ENCODE data around the gene ST3GAL6. TPM values are rescaled to one million over a fixed set of nuclear protein-coding genes. Genes with fewer than 3 reads are reported as not detected.

Gene ST3GAL6
- total RNA-seq, 5 donors from 2014 or later (not counting 1 experiment from before 2014, with no cell fraction given): 0.55 to 1.0 (median 0.55) TPM; not detected in 2

DNA sequence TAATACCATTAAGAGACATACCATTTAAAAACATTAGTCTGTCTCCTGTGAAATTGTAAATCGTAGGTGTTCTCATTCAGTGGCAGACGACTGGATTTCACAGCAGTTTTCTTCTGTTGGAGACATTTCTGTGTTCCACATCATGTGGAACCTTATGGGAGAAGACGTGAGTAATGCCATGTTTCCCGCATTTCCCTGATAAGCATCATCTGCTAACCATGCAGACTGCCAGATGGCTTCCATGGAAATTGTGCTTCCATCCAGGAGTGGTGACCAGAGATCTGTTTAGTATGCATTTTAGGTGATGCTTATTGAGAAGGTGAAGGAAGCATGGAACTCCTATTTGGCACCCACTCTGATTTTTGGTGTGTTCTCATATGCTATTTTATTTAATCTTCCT, 28.4 kb upstream of the ST3GAL6 start:
- Histone ChIP-seq H3K36me3 (ENCODE audit: control insufficient read depth in 2 of 2, extremely low read depth in 1 of 2, insufficient read depth in 1 of 2, low read length in 1 of 2) (no peaks in the 10 kb centered on the region), H3K4me3 (ENCODE audit: control insufficient read depth in 1 of 2, extremely low read depth in 1 of 2, low read length in 1 of 2) (no peak overlapping the region), H3K4me1 (ENCODE audit: control insufficient read depth in 1 of 2, extremely low read depth in 1 of 2, insufficient read depth in 2 of 2, low read length in 2 of 2) (peaks cover 7 to 21% of the 10 kb centered on the region in 2 experiments), H3K27ac (ENCODE audit: low read length) (no peak overlapping the region), H3K27me3 (replicated peaks in 1 of 2; ENCODE audit: control insufficient read depth in 2 of 2, extremely low read depth in 1 of 2, insufficient read depth in 2 of 2, low read length in 1 of 2) (peaks cover 0 to 33% of the 10 kb centered on the region in 2 experiments), H3K9me3 (no peaks in the 10 kb centered on the region)
- Mint-ChIP-seq H3K9me3 (no peaks in the 10 kb centered on the region), H3K27me3 (peaks cover 55 to 63% of the 10 kb centered on the region in 2 donors), H3K27ac (no peak overlapping the region), H3K4me3 (peak overlapping the region in 1 of 3 donors; percentile 83), H3K4me1 (peaks cover 15 to 20% (median 18%) of the 10 kb centered on the region in 3 donors), H3K36me3 (no peaks in the 10 kb centered on the region)
- CTCF ChIA-PET: no interaction called here
- POLR2A ChIA-PET: no interaction called here
- 87% methylated on average over 3 of the region's 4 CpGs for WGBS (ENCODE audit: insufficient coverage)
- ATAC-seq (replicated peaks in 1 of 4) (no peak), DNase-seq (no peak)

DNA sequence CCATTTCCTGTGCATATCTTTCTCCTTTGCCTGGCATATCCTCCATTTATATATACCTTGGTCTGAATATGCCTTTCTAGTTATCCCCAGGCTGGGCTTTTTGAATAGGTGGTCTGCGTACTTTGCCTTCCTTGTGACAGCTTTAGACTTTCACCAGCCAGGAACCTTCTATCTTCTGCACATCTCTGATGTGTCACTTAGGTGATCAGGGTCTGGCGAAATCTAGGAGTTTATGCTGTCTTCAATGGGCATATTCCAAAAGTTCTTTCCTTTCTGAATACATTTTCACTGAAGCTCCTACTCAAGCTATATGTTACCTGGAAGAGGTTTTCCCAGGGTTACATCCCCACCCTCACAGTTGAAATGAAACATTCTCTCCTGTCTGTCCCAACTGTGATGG, 27.8 kb upstream of the ST3GAL6 start:
- H3K36me3 Mint-ChIP-seq: no peaks in the 10 kb centered on the region
- H3K9me3 ChIP-seq: no peaks in the 10 kb centered on the region
- CTCF ChIA-PET: no interaction called here
- H3K9me3 Mint-ChIP-seq: no peaks in the 10 kb centered on the region
- no peak overlapping the region for H3K4me3 Mint-ChIP-seq
- peaks cover 7 to 21% of the 10 kb centered on the region in 2 experiments for H3K4me1 ChIP-seq (ENCODE audit: control insufficient read depth in 1 of 2, extremely low read depth in 1 of 2, insufficient read depth in 2 of 2, low read length in 2 of 2)
- H3K27me3 Mint-ChIP-seq: peaks cover 56 to 63% of the 10 kb centered on the region in 2 donors
- H3K4me3 ChIP-seq (ENCODE audit: control insufficient read depth in 1 of 2, extremely low read depth in 1 of 2, low read length in 1 of 2): no peak overlapping the region
- no peak for DNase-seq
- no peaks in the 10 kb centered on the region for H3K36me3 ChIP-seq (ENCODE audit: control insufficient read depth in 2 of 2, extremely low read depth in 1 of 2, insufficient read depth in 1 of 2, low read length in 1 of 2)
- POLR2A ChIA-PET: no interaction called here
- no peak overlapping the region for H3K27ac ChIP-seq (ENCODE audit: low read length)
- peaks cover 0 to 33% of the 10 kb centered on the region in 2 experiments for H3K27me3 ChIP-seq (replicated peaks in 1 of 2; ENCODE audit: control insufficient read depth in 2 of 2, extremely low read depth in 1 of 2, insufficient read depth in 2 of 2, low read length in 1 of 2)
- no peak overlapping the region for H3K27ac Mint-ChIP-seq
- no peak for ATAC-seq (replicated peaks in 1 of 4)
- no CpG with 5 or more reads among the region's 2 CpGs for WGBS (ENCODE audit: insufficient coverage)
- H3K4me1 Mint-ChIP-seq: peaks cover 15 to 20% (median 18%) of the 10 kb centered on the region in 3 donors

DNA sequence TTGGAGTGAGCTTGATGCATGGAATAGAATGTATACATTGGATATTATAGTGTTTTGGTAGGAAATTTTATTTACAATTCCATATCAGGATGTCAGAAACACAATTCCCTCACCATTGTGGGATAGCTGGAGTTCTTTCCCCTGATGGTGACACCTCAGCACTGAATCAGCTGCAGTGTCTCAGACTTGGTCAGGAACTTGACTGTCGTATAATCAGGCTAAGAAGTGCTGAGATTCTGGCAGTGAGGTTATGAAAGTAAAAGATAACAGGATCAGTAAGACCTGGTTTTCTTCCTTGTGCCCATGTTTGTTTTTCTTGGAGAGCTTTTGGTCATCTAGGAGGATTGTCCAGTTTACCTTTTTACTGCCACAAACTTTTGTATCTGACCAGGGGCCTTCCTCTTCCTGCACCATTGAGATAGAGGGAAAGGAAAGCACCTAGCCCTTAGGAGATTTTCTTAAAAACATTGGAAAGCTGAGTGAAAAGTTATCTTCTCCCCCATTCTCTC, 27.3 kb upstream of the ST3GAL6 start:
- DNase-seq (no peak), ATAC-seq (replicated peaks in 1 of 4) (no peak)
- H3K36me3 Mint-ChIP-seq: no peaks in the 10 kb centered on the region
- ChIA-PET POLR2A (no interaction called here), CTCF (no interaction called here)
- Histone ChIP-seq H3K27me3 (replicated peaks in 1 of 2; ENCODE audit: control insufficient read depth in 2 of 2, extremely low read depth in 1 of 2, insufficient read depth in 2 of 2, low read length in 1 of 2) (peaks cover 0 to 33% of the 10 kb centered on the region in 2 experiments), H3K36me3 (ENCODE audit: control insufficient read depth in 2 of 2, extremely low read depth in 1 of 2, insufficient read depth in 1 of 2, low read length in 1 of 2) (no peaks in the 10 kb centered on the region), H3K9me3 (no peaks in the 10 kb centered on the region), H3K4me1 (ENCODE audit: control insufficient read depth in 1 of 2, extremely low read depth in 1 of 2, insufficient read depth in 2 of 2, low read length in 2 of 2) (peaks cover 7 to 21% of the 10 kb centered on the region in 2 experiments), H3K4me3 (ENCODE audit: control insufficient read depth in 1 of 2, extremely low read depth in 1 of 2, low read length in 1 of 2) (no peak overlapping the region), H3K27ac (ENCODE audit: low read length) (no peak overlapping the region)
- no peak overlapping the region for H3K27ac Mint-ChIP-seq
- H3K4me1 Mint-ChIP-seq: peaks cover 15 to 19% (median 18%) of the 10 kb centered on the region in 3 donors
- H3K9me3 Mint-ChIP-seq: no peaks in the 10 kb centered on the region
- no peak overlapping the region for H3K4me3 Mint-ChIP-seq
- WGBS (ENCODE audit: insufficient coverage): 100% methylated on average over 1 of the region's 1 CpG
- H3K27me3 Mint-ChIP-seq: peaks cover 53 to 60% of the 10 kb centered on the region in 2 donors

DNA sequence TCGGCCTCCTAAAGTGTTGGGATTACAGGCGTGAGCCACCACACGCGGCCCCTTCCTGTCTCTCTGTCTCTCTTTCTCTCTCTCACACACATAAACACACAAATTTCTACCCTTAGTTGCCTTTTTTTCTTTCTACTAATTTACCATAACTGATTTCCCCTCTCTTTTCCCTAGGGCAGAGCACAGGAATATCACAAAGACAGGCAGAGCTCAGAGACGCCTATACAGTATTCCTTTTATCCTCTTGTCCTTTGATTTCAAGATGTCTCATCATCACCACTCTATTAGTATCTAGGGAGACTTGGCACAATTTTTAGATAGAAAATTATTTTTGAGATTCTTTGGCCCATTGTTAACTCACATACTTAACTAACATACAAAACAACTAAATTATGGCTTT, 25.8 kb upstream of the ST3GAL6 start:
- peaks cover 47 to 51% of the 10 kb centered on the region in 2 donors for H3K27me3 Mint-ChIP-seq
- peaks cover 0 to 20% of the 10 kb centered on the region in 2 experiments for H3K27me3 ChIP-seq (replicated peaks in 1 of 2; ENCODE audit: control insufficient read depth in 2 of 2, extremely low read depth in 1 of 2, insufficient read depth in 2 of 2, low read length in 1 of 2)
- POLR2A ChIA-PET: no interaction called here

DNA sequence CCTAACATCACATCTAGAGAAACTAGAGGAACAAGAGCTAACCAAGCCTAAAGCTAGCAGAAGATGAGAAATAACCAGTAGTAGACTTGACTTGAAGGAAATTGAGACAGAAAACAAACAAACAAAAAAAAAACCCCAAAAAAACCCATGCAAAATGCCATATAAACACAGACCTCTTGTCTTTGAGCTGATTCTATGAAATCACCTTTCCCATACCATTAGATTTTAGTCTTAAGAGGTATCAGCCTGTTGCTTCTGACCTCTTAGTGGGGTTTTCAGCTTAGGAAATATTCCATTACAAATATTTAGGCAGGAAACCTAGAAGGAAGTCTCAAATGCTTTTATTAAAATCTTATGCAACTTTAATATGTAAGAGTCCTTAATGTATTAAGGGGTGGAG, 23.9 kb upstream of the ST3GAL6 start:
- peaks cover 2% of the 10 kb centered on the region in 3 donors for H3K4me1 Mint-ChIP-seq
- peaks cover 0 to 2% of the 10 kb centered on the region in 2 experiments for H3K4me1 ChIP-seq (ENCODE audit: control insufficient read depth in 1 of 2, extremely low read depth in 1 of 2, insufficient read depth in 2 of 2, low read length in 2 of 2)
- H3K36me3 Mint-ChIP-seq: no peaks in the 10 kb centered on the region
- ChIA-PET CTCF (no interaction called here), POLR2A (no interaction called here)
- peaks cover 41 to 42% of the 10 kb centered on the region in 2 donors for H3K27me3 Mint-ChIP-seq
- no peak for DNase-seq
- H3K9me3 Mint-ChIP-seq: no peaks in the 10 kb centered on the region
- H3K27ac Mint-ChIP-seq: no peak overlapping the region
- no peaks in the 10 kb centered on the region for H3K9me3 ChIP-seq
- no peak overlapping the region for H3K4me3 ChIP-seq (ENCODE audit: control insufficient read depth in 1 of 2, extremely low read depth in 1 of 2, low read length in 1 of 2)
- ATAC-seq (replicated peaks in 1 of 4): no peak
- peaks cover 0 to 7% of the 10 kb centered on the region in 2 experiments for H3K27me3 ChIP-seq (replicated peaks in 1 of 2; ENCODE audit: control insufficient read depth in 2 of 2, extremely low read depth in 1 of 2, insufficient read depth in 2 of 2, low read length in 1 of 2)
- no peaks in the 10 kb centered on the region for H3K36me3 ChIP-seq (ENCODE audit: control insufficient read depth in 2 of 2, extremely low read depth in 1 of 2, insufficient read depth in 1 of 2, low read length in 1 of 2)
- no peak overlapping the region for H3K27ac ChIP-seq (ENCODE audit: low read length)
- H3K4me3 Mint-ChIP-seq: no peak overlapping the region

More for the DNA sequence above, 25.8 kb upstream of the ST3GAL6 start:
- CTCF ChIA-PET: no interaction called here
- no peak for ATAC-seq (replicated peaks in 1 of 4)
- no peak for DNase-seq
- H3K27ac ChIP-seq (ENCODE audit: low read length): no peak overlapping the region
- H3K4me1 Mint-ChIP-seq: peaks cover 13 to 15% (median 14%) of the 10 kb centered on the region in 3 donors
- H3K9me3 ChIP-seq: no peaks in the 10 kb centered on the region
- WGBS (ENCODE audit: insufficient coverage): 82% methylated on average over 4 of the region's 5 CpGs
- no peak overlapping the region for H3K4me3 Mint-ChIP-seq
- peaks cover 3 to 17% of the 10 kb centered on the region in 2 experiments for H3K4me1 ChIP-seq (ENCODE audit: control insufficient read depth in 1 of 2, extremely low read depth in 1 of 2, insufficient read depth in 2 of 2, low read length in 2 of 2)
- H3K4me3 ChIP-seq (ENCODE audit: control insufficient read depth in 1 of 2, extremely low read depth in 1 of 2, low read length in 1 of 2): no peak overlapping the region
- no peaks in the 10 kb centered on the region for H3K36me3 ChIP-seq (ENCODE audit: control insufficient read depth in 2 of 2, extremely low read depth in 1 of 2, insufficient read depth in 1 of 2, low read length in 1 of 2)
- H3K36me3 Mint-ChIP-seq: no peaks in the 10 kb centered on the region
- no peak overlapping the region for H3K27ac Mint-ChIP-seq
- H3K9me3 Mint-ChIP-seq: no peaks in the 10 kb centered on the region

DNA sequence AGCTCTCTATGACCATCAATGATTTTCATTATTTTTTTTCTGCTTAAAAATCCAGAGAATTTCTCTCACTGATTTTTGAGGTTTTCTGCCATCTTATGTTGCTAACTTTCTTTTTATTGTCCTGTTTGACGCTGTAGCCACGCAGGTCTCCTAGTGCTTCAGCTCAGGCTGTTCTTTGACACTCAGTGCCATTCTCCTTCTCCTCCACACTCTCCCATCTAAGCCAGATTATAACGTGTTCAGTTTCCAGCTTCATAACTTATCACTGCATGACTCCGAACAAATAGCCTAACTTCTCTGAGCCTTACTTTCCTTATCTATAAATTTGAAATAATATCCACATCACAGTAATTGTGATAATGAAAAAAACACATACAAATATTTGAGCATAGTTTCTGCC, 22.8 kb upstream of the ST3GAL6 start:
- H3K27me3 ChIP-seq (replicated peaks in 1 of 2; ENCODE audit: control insufficient read depth in 2 of 2, extremely low read depth in 1 of 2, insufficient read depth in 2 of 2, low read length in 1 of 2): peaks cover 0 to 7% of the 10 kb centered on the region in 2 experiments
- Mint-ChIP-seq H3K9me3 (no peaks in the 10 kb centered on the region), H3K4me1 (no peaks in the 10 kb centered on the region), H3K36me3 (no peaks in the 10 kb centered on the region), H3K27me3 (peaks cover 31 to 32% of the 10 kb centered on the region in 2 donors), H3K27ac (no peak overlapping the region), H3K4me3 (no peak overlapping the region)
- no peak for DNase-seq
- H3K36me3 ChIP-seq (ENCODE audit: control insufficient read depth in 2 of 2, extremely low read depth in 1 of 2, insufficient read depth in 1 of 2, low read length in 1 of 2): no peaks in the 10 kb centered on the region
- no peak overlapping the region for H3K4me3 ChIP-seq (ENCODE audit: control insufficient read depth in 1 of 2, extremely low read depth in 1 of 2, low read length in 1 of 2)
- POLR2A ChIA-PET: no interaction called here
- no peaks in the 10 kb centered on the region for H3K9me3 ChIP-seq
- H3K27ac ChIP-seq (ENCODE audit: low read length): no peak overlapping the region
- H3K4me1 ChIP-seq (ENCODE audit: control insufficient read depth in 1 of 2, extremely low read depth in 1 of 2, insufficient read depth in 2 of 2, low read length in 2 of 2): no peaks in the 10 kb centered on the region
- ATAC-seq (replicated peaks in 1 of 4): no peak
- CTCF ChIA-PET: interaction anchor here in 1 of 2 donors (0.6 kb wide), 1 partner anchor 1127 kb away, joined by 4 read pairs; no protein-coding TSS in a partner anchor
- 100% methylated on average over 2 of the region's 4 CpGs for WGBS (ENCODE audit: insufficient coverage)

Data from T-cell (primary cell).